ENCODE measurements around the gene ABCA7.

The ABCA7 gene

DNA sequence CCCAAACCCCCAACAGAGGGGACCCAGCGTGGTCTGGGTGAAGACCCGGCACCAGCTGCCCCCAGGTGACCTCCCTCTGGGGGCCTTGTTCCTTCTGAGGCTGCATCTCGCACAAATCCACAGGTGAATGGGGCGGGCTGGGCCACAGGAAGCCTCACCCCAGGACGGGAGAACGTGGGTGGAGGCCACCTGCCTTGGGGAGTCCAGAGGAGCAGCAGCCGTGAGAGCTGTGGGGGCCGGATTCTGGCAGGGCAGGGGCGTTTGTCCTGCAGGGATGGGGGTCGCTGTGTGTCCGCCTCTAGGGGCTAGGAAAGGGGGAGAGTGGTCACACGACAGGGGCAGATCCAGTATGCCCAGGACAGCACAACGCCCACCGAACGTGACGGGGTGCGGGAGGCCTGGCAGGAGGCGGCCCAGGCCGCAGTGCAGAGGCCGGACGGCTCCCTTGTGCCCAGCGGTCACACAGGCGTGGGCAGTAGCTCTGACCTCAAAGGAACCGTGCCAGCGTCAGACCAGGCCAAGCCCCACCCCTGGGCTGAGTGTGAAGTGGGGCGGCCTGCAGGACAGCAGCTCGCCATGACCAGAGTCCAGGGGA is 48.6 kb downstream of the ABCA7 start:
- WGBS: 93% methylated on average over 25 of the region's 27 CpGs

DNA sequence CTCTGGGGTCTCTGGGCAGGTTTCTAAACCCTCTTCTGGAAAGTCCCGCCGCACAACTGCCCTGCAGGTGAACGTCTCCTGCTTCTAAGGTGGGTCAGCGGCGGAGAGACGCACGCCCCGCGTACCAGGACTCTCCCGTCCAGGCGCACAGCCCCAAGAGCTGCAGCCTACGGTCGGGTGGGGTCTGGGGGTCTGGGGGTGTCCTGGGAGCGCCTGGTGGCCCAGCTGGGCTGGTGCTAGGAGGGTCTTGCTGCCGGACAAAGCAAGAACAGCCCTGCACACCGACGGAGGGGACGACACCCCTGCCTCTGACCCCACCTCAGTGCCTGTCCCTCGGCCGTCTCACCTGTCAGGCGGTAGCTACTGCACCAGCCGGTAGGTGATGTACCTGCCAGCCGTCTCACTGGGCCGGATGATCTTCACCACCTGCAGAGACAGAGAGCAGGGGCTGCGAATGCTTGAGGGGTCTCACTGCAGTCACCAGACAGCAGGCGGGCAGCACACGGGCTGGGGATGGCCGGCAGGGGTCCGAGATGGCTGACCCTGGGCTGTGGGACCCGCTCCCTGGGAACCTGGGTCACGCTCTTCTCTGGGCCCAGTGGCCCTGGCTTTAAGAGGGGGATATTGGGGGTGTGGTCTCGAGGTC is 49.3 kb downstream of the ABCA7 start:
- H2AK5ac ChIP-seq (ENCODE audit: low read length, severe bottlenecking): no peak overlapping the region
- H3K4ac ChIP-seq (ENCODE audit: low read depth in 1 of 2, low read length in 2 of 2): no peak overlapping the region
- H3K4me2 ChIP-seq (ENCODE audit: low read length, poor library complexity, severe bottlenecking): no peak overlapping the region
- no peak for DNase-seq
- no peak overlapping the region for H3K9ac ChIP-seq (ENCODE audit: low read length)
- H3K4me3 ChIP-seq (ENCODE audit: insufficient read depth in 1 of 2, low read depth in 1 of 2, low read length in 2 of 2): no peak overlapping the region
- peaks cover 19% of the 10 kb centered on the region for H3K4me1 ChIP-seq (ENCODE audit: control insufficient read depth, insufficient read depth, low read depth, low read length)
- H2BK12ac ChIP-seq (ENCODE audit: low read length in 2 of 2): no peak overlapping the region
- H2BK120ac ChIP-seq (ENCODE audit: low read depth, low read length): no peak overlapping the region
- H3K14ac ChIP-seq (ENCODE audit: low read length in 2 of 2): no peak overlapping the region
- H3K23ac ChIP-seq (ENCODE audit: low read length in 2 of 2): no peak overlapping the region
- H3K36me3 ChIP-seq (ENCODE audit: control insufficient read depth in 1 of 2, insufficient read depth in 2 of 2, low read depth in 1 of 2, low read length in 2 of 2): peaks cover 45 to 81% of the 10 kb centered on the region in 2 experiments
- no peaks in the 10 kb centered on the region for H3K9me3 ChIP-seq (ENCODE audit: control insufficient read depth, low read length)
- WGBS: 97% methylated on average over 31 of the region's 32 CpGs
- no peak overlapping the region for H2BK15ac ChIP-seq (ENCODE audit: low read depth, poor library complexity, severe bottlenecking)
- H3K79me1 ChIP-seq (replicated peaks; ENCODE audit: low read length, poor library complexity, severe bottlenecking): peaks cover 31% of the 10 kb centered on the region
- H4K8ac ChIP-seq (ENCODE audit: low read length): no peak overlapping the region
- no peak overlapping the region for H2BK5ac ChIP-seq (ENCODE audit: low read depth, low read length, poor library complexity, severe bottlenecking)
- H3K27ac ChIP-seq (ENCODE audit: low read length, poor library complexity, severe bottlenecking): no peak overlapping the region
- H3K27me3 ChIP-seq (ENCODE audit: control insufficient read depth in 1 of 2, insufficient read depth in 1 of 2, low read length in 2 of 2): no peaks in the 10 kb centered on the region
- H3K18ac ChIP-seq (ENCODE audit: low read depth in 1 of 2, low read length in 2 of 2): no peak overlapping the region
- no peak overlapping the region for H2AFZ ChIP-seq (ENCODE audit: low read depth, low read length)
- no peak overlapping the region for H4K91ac ChIP-seq (ENCODE audit: low read length)

More for the DNA sequence above, 48.6 kb downstream of the ABCA7 start:
- no peaks in the 10 kb centered on the region for H3K27me3 ChIP-seq (ENCODE audit: control insufficient read depth in 1 of 2, insufficient read depth in 1 of 2, low read length in 2 of 2)
- H2AFZ ChIP-seq (ENCODE audit: low read depth, low read length): no peak overlapping the region
- H3K9ac ChIP-seq (ENCODE audit: low read length): no peak overlapping the region
- H3K9me3 ChIP-seq (ENCODE audit: control insufficient read depth, low read length): no peaks in the 10 kb centered on the region
- no peak for DNase-seq
- H4K91ac ChIP-seq (ENCODE audit: low read length): no peak overlapping the region
- peaks cover 30% of the 10 kb centered on the region for H3K79me1 ChIP-seq (replicated peaks; ENCODE audit: low read length, poor library complexity, severe bottlenecking)
- no peak overlapping the region for H2BK15ac ChIP-seq (ENCODE audit: low read depth, poor library complexity, severe bottlenecking)
- H3K4me2 ChIP-seq (ENCODE audit: low read length, poor library complexity, severe bottlenecking): no peak overlapping the region
- H2BK120ac ChIP-seq (ENCODE audit: low read depth, low read length): no peak overlapping the region
- H4K8ac ChIP-seq (ENCODE audit: low read length): no peak overlapping the region
- H3K14ac ChIP-seq (ENCODE audit: low read length in 2 of 2): no peak overlapping the region
- H3K36me3 ChIP-seq (ENCODE audit: control insufficient read depth in 1 of 2, insufficient read depth in 2 of 2, low read depth in 1 of 2, low read length in 2 of 2): peaks cover 43 to 76% of the 10 kb centered on the region in 2 experiments
- H3K18ac ChIP-seq (ENCODE audit: low read depth in 1 of 2, low read length in 2 of 2): no peak overlapping the region
- no peak overlapping the region for H2BK12ac ChIP-seq (ENCODE audit: low read length in 2 of 2)
- H2AK5ac ChIP-seq (ENCODE audit: low read length, severe bottlenecking): no peak overlapping the region
- no peak overlapping the region for H3K4ac ChIP-seq (ENCODE audit: low read depth in 1 of 2, low read length in 2 of 2)
- no peak overlapping the region for H3K27ac ChIP-seq (ENCODE audit: low read length, poor library complexity, severe bottlenecking)
- H2BK5ac ChIP-seq (ENCODE audit: low read depth, low read length, poor library complexity, severe bottlenecking): no peak overlapping the region
- H3K4me3 ChIP-seq (ENCODE audit: insufficient read depth in 1 of 2, low read depth in 1 of 2, low read length in 2 of 2): no peak overlapping the region
- no peak overlapping the region for H3K23ac ChIP-seq (ENCODE audit: low read length in 2 of 2)
- H3K4me1 ChIP-seq (ENCODE audit: control insufficient read depth, insufficient read depth, low read depth, low read length): peaks cover 18% of the 10 kb centered on the region

- DNase-seq: no peak
- Histone ChIP-seq H2AK5ac (ENCODE audit: low read length, severe bottlenecking) (no peak overlapping the region), H3K4me1 (ENCODE audit: control insufficient read depth, insufficient read depth, low read depth, low read length) (peaks cover 18% of the 10 kb centered on the region), H3K4ac (ENCODE audit: low read depth in 1 of 2, low read length in 2 of 2) (no peak overlapping the region), H2BK15ac (ENCODE audit: low read depth, poor library complexity, severe bottlenecking) (no peak overlapping the region), H3K9ac (ENCODE audit: low read length) (no peak overlapping the region), H3K18ac (ENCODE audit: low read depth in 1 of 2, low read length in 2 of 2) (no peak overlapping the region), H3K14ac (ENCODE audit: low read length in 2 of 2) (no peak overlapping the region), H2BK120ac (ENCODE audit: low read depth, low read length) (no peak overlapping the region), H4K8ac (ENCODE audit: low read length) (no peak overlapping the region), H4K91ac (ENCODE audit: low read length) (no peak overlapping the region), H3K27me3 (ENCODE audit: control insufficient read depth in 1 of 2, insufficient read depth in 1 of 2, low read length in 2 of 2) (no peaks in the 10 kb centered on the region), H3K27ac (ENCODE audit: low read length, poor library complexity, severe bottlenecking) (no peak overlapping the region), H2BK5ac (ENCODE audit: low read depth, low read length, poor library complexity, severe bottlenecking) (no peak overlapping the region), H3K36me3 (ENCODE audit: control insufficient read depth in 1 of 2, insufficient read depth in 2 of 2, low read depth in 1 of 2, low read length in 2 of 2) (peaks cover 45 to 81% of the 10 kb centered on the region in 2 experiments), H3K9me3 (ENCODE audit: control insufficient read depth, low read length) (no peaks in the 10 kb centered on the region), H3K23ac (ENCODE audit: low read length in 2 of 2) (no peak overlapping the region), H3K4me2 (ENCODE audit: low read length, poor library complexity, severe bottlenecking) (no peak overlapping the region), H2AFZ (ENCODE audit: low read depth, low read length) (no peak overlapping the region), H2BK12ac (ENCODE audit: low read length in 2 of 2) (no peak overlapping the region), H3K79me1 (replicated peaks; ENCODE audit: low read length, poor library complexity, severe bottlenecking) (peaks cover 31% of the 10 kb centered on the region), H3K4me3 (ENCODE audit: insufficient read depth in 1 of 2, low read depth in 1 of 2, low read length in 2 of 2) (no peak overlapping the region)
- WGBS: 98% methylated on average over 20 of the region's 22 CpGs
Measured at GRCh38 chr19:1089891-1090290, 50.0 kb downstream of the ABCA7 start.

DNA sequence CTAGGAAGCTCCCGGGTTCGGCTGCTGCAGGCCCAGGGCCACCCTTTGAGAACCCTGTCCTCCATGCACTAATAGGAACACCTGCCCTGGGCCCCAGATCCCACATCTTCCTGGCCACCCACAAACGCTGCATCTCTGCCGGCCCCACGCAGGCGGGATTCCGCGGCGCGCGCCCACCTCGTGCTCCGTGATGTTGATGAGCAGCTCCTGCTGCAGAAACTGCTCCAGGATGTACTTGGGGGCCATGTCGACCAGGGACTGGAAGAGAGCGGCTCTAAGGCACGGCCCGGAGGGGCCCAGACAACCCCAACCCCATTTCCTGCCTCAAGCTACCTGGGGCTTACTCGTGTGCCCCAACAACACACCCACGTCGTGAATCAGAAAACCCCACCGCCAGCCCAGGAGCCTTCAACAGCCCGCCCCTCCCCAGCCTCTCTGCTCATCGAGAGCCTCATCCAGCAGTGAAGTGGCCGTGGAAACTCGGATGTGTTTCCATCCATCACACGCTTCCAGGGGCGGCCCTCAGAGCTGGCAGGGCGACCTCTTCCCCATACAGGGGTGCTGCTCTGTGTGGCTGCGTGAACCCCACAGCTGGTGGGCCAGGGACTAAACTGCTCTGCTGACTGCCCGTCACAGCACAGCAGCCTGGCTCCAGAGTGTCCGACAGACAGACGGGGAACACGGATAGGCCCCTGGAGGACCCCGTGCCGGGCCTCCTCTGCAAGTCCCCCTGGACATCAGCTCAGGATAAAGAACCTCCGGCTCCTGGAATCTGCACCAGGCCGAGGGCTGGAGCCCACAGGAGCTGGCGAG is 51.0 kb downstream of the ABCA7 start:
- Histone ChIP-seq H3K36me3 (ENCODE audit: control insufficient read depth in 1 of 2, insufficient read depth in 2 of 2, low read depth in 1 of 2, low read length in 2 of 2) (peaks cover 45 to 76% of the 10 kb centered on the region in 2 experiments), H3K27ac (ENCODE audit: low read length, poor library complexity, severe bottlenecking) (no peak overlapping the region), H3K4me2 (ENCODE audit: low read length, poor library complexity, severe bottlenecking) (no peak overlapping the region), H3K23ac (ENCODE audit: low read length in 2 of 2) (no peak overlapping the region), H2BK12ac (ENCODE audit: low read length in 2 of 2) (no peak overlapping the region), H2AK5ac (ENCODE audit: low read length, severe bottlenecking) (no peak overlapping the region), H4K8ac (ENCODE audit: low read length) (no peak overlapping the region), H4K91ac (ENCODE audit: low read length) (no peak overlapping the region), H3K4me3 (ENCODE audit: insufficient read depth in 1 of 2, low read depth in 1 of 2, low read length in 2 of 2) (no peak overlapping the region), H3K4ac (ENCODE audit: low read depth in 1 of 2, low read length in 2 of 2) (no peak overlapping the region), H3K18ac (ENCODE audit: low read depth in 1 of 2, low read length in 2 of 2) (no peak overlapping the region), H3K27me3 (ENCODE audit: control insufficient read depth in 1 of 2, insufficient read depth in 1 of 2, low read length in 2 of 2) (no peaks in the 10 kb centered on the region), H2AFZ (ENCODE audit: low read depth, low read length) (no peak overlapping the region), H3K79me1 (replicated peaks; ENCODE audit: low read length, poor library complexity, severe bottlenecking) (peaks cover 31% of the 10 kb centered on the region), H2BK5ac (ENCODE audit: low read depth, low read length, poor library complexity, severe bottlenecking) (no peak overlapping the region), H3K9ac (ENCODE audit: low read length) (no peak overlapping the region), H2BK120ac (ENCODE audit: low read depth, low read length) (no peak overlapping the region), H2BK15ac (ENCODE audit: low read depth, poor library complexity, severe bottlenecking) (no peak overlapping the region), H3K14ac (ENCODE audit: low read length in 2 of 2) (no peak overlapping the region), H3K9me3 (ENCODE audit: control insufficient read depth, low read length) (no peaks in the 10 kb centered on the region), H3K4me1 (ENCODE audit: control insufficient read depth, insufficient read depth, low read depth, low read length) (peaks cover 21% of the 10 kb centered on the region)
- 96% methylated on average over 38 of the region's 38 CpGs for WGBS
- no peak for DNase-seq

All from mesenchymal stem cell (in vitro differentiated cells and primary cell).